Islet of Langerhans (tissue), 1 donor: ENCODE results near the gene TM9SF2.

Experiments
- FAIRE-seq: peaks from one replicate; lab custom pipeline; 2011; peaks lifted over from hg19 to GRCh38; lab: Jason Lieb, UNC

Gene TM9SF2

GRCh38 chr13:99580500-99581268 is 79.4 kb downstream of the TM9SF2 start:
- no peak for FAIRE-seq

DNA sequence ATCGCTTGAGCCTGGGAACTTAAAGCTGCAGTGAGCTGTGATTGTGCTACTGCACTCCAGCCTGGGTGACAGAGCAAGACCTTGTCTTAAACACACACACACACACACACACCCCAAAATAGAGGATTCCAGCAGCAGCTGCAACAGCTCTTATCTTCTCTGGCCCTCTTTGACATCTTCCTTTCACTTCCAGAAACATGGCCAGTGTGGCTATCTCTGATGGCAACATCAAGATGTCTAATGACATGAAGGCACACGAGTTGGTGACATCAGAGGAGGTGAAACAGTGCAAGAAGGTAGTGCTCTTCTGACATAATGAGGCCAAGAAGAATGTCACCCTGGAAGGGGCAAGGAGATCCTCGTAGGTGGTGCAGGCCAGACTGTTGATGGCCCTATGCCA is 81.2 kb downstream of the TM9SF2 start:
- FAIRE-seq, result no peak

DNA sequence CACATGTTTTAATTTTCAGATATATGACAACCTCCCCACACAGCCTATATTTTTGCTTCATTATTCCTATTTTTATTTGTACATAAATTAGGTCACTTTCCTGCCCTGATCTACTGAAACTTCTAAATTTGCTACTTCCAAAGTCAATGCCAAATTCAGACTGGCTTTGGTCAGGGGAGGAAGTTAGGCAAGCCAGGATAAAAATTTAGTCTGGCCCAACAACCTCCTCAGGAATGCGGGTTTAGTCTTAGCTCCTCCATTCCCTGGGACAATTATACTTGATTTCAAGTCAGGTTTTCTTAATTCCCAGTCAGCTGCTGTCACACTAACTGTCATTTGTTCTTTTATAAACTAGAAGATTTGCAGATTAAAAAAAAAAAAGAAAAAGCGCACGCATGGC is 84.3 kb downstream of the TM9SF2 start:
- FAIRE-seq, result no peak

DNA sequence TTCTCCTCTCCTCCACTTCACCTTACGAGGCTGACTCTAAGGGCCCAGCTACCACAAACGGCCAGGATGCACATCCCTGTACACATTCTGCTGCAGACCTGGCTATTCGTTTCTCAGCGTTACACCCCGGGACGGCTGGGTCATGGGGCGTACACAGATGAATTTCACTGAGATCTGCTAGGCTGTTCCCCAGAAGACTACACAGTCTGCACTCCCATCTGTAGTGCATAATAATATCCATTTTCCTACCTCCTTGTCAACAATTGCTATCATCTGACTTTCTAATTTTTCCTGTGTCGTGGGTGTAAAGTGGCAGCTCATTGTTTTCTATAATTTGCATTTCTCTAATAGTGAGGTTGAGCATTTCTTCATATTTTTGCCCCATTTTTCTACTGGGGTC is 85.7 kb downstream of the TM9SF2 start:
- no peak for FAIRE-seq

DNA sequence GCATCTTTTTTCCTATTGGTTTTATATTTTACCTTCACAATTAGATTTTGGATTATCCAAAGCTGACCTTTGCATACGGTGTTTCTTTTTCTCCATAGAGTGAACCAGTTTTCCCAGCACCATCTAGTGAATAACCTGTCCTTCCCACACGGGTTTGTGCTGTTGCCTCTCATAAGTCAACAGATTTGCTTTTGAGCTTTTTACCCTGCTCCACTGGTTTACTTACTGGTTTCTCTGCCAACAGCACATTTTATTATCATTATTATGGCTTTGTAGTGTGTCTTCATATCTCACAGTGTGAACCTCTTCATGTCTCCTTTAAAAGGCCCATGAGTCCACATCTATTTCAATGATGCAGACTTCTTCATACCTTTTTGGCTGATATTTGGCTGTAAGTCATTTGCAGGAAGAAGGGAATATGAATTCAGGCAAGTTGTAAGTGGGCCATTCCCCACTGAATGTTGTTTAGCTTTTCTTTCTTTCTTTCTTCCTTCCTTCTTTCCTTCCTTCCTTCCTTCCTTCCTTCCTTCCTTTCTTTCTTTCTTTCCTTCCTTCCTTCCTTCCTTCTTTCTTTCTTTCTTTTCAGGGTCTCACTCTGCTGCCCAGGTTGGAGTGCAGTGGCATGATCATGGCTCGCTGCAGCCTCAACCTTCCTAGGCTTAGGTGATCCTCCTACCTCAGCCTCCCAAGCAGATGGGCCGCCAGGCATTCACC is 86.8 kb downstream of the TM9SF2 start:
- no peak for FAIRE-seq

DNA sequence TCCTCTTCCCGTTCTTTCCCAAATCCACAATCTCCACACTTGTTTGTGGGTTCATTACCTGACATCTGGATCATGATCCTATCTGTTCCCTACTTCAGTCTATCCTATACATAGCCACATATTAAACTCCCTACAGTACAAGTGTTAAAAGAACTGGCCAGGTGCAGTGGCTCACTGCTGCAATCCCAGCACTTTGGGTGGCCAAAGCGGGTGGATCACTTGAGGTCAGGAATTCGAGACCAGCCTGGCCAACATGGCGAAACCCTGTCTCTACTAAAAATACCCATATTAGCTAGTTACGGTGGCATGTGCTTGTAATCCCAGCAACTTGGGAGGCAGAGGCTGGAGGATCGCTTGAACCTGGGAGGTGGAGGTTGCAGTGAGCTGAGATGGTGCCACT is 88.3 kb downstream of the TM9SF2 start:
- FAIRE-seq, result no peak

DNA sequence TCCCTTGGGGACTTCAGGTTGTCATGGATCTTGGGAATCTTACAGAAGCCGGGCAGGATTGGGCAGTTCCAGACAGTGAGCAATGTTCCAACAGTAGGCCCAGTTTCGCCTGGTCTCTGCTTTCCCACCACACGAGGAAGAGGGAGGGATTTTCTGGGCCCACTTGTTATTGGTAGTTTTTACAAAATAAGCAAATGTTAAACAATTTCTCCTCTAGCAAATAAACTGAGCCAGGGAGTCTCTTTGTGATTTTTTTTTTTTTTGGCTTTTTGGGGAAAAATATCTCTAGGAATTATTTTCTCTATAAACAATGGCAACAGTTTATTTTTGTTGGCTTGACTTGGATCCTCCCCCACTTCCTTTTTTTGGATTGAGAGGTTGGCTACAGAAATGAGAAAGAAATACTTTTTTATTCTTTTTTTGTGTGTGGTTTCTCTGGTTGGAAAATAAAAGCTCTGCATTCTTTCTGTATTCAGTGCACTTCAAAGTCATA is 89.3 kb downstream of the TM9SF2 start:
- no peak for FAIRE-seq

GRCh38 chr13:99596180-99596579 is 94.9 kb downstream of the TM9SF2 start:
- FAIRE-seq, result no peak

- FAIRE-seq, result no peak
Observed at GRCh38 chr13:99600318-99600717, 99.0 kb downstream of the TM9SF2 start.

DNA sequence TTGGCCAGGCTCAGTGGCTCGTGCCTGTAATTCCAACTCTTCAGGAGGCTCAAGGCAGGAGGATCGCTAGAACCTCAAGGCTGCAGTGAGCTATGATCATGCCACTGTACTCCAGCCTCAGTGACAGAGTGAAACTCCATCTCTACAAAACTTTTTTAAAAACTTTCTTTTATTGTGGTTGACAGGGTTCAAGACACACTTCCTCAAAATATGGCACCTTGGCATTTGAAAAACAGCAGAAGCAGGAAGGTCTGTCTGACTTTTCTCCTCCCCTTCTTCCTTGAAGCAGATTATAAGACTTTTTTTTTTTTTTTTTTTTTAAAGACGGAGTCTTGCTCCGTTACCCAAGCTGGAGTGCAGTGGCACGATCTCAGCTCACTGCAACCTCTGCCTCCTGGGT is 100.3 kb downstream of the TM9SF2 start:
- no peak for FAIRE-seq

DNA sequence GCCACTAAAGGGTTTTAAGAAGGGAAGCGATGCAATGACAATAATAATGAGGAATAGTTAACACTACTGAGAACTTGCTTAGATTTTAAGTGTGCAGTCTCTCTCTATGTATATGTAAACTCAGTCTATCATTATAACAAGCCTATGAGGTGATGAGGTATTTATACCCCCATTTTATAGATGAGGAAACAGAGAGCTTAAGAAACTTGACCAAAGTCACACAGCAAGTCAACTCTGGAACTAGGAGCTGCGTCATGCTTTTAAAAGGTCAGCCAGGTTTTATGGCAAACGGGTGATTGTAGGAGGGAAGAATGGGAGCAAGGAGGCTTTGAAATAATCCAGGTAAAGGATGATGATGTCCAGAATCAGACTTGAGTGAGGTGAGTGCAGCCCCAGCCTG is 103.4 kb downstream of the TM9SF2 start:
- no peak for FAIRE-seq

GRCh38 chr13:99605420-99606323 is 104.4 kb downstream of the TM9SF2 start:
- peak; percentile 13 for FAIRE-seq

DNA sequence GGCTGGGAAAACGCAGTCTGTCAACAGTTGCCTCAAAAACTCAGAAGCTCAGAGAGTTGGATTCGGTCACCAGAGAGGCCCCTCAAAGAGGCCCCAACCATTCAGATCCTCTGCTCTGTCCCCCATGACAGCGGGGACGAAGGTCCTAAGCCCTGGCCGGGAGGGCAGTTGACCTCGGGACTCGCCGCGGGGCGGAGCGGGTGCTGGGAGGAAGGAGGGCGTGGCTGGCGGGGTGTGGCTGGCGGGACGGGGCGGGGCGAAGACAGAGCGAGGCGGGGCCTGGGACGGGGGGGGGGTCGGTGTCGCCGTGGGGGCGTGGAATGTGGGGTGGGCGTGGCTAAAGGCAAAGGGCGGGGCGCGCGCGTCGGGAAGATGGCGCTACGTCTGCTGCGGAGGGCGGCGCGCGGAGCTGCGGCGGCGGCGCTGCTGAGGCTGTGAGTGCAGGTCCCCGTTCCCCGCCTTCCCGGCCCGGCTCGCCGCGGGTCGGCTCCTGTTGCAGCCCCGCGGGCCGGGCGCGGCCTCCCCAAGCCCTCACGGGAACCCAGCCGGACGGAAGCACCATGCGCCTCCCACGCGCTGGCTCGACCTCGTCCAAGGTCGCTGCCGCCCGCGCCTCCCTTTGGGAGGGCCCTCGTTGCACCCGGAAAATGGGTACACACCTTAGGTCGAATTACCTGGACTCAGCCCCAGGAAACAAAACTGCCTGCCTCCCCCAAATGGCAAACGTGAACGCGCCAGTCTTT is 105.2 kb downstream of the TM9SF2 start, which contains the start of gene CLYBL:
TSS of gene CLYBL (plus strand) at position 367 of the 743 bp plus-strand sequence.
- no peak for FAIRE-seq

- FAIRE-seq, result no peak
Observed at GRCh38 chr13:99608345-99608744, 107.1 kb downstream of the TM9SF2 start.

GRCh38 chr13:99610702-99611289 is 109.5 kb downstream of the TM9SF2 start:
- no peak for FAIRE-seq
